ENCODE results near the gene VPS35L.
A peak's percentile ranks its signal among the peaks of the same experiment; 100 is the strongest.
"Not testable (repeated sequence)": the region's sequence is repeated elsewhere in the genome, so short reads cannot be mapped to it uniquely, and the experiment has no call there.

The VPS35L gene

DNA sequence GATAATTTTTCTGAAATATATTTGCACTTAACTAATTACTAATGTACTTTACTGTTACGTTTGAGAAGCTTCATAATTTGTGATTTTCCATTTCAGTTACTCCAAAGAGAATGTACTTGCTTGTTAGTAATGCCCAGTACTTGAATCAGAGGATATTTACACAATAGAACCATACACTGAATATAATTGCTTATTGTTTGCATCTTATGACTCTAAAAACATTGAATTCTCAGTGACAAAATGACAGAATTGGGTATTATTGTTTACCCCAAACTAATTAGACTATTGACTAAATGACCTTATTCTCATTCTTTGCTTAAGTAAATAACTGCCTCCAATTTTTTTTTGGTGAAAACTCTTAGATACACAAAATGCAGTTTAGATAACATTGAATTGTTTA lies 22.9 kb upstream of the VPS35L start:
- no peak for DNase-seq

DNA sequence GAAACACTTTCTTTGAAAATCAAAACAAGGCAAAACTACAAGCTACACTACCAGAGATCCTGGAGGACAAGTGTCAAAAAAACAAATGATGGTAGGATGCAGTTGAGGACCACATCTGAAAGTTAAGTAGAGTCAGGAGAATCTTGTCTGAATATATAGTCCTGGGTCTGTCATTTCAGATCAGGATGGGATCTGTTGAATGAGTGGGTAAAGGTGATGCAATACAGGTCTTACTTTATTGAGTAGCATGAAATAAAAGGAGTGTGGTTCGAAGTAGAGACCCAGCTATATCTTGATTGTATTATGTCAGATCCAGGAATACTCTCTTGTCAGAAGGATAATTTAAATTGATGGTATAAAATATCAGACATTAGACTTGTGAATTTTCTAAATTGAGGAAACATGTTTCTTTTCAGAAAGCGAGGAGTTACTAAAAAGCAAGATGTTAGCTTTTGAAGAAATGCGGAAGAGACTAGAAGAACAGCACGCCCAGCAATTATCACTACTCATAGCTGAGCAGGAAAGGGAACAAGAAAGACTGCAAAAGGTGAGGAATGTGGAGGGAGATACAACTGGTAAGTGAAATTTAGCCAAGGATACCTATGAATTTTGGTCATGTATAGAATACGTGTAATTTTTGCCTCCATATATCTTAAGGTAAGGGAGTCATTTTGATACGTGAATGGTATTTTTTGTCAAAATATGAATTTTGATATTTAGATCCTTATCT lies 15.1 kb upstream of the VPS35L start:
- no peak for DNase-seq

DNA sequence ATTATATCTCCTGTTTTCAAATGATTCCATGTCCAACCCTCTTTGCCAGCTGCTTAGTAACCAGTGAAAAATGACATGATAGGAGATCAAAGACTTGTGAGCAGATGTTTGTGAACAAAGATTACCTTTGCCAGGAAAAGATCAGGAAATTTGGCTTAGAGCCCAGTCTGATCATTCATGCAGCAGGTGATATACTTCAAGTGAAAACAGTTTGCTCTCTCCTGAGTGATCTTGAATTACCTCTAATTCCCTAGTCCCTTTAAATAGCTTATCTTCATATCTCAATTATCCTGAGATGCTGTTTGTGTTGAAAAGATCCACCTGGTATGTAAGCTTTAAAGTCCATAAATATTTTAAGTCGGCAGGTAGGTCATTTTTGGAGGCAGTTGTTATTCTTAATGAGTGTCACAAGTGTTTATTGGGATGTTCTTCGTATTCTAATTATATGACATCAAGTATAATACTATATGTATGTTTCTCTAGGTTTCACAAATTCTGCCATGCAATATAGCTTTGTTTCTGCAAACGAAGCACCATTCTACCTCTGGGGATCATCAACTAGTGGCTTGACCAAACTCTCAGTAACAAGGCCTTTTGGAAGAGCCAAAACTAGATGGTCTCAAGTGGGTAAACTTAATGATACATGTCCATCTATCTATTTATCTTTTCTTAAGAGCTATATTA lies 13.2 kb upstream of the VPS35L start:
- peak; percentile 94 for DNase-seq

DNA sequence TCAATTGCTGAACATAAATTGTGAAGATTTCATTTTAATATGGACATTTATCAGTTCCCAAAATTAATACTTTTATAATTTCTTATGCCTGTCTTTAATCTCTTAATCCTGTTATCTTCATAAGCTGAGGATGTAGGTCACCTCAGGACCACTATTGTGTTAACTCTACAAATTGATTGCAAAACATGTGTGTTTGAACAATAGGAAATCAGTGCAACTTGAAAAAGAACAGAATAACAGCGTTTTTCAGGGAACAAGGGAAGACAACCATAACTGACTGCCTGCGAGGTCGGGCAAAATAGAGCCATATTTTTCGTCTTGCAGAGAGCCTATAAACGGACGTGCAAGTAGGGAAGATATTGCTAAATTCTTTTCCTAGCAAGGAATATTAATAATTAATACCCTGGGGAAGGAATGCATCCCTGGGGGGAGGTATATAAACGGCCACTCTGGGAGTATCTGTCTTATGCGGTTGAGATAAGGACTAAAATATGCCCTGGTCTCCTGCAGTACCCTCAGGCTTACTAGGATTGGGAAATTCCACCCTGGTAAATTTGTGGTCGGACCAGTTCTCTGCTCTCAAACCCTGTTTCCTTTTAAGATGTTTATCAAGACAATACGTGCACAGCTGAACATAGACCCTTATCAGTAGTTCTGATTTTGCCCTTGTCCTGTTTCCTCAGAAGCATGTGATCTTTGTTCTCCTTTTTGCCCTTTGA lies 12.1 kb upstream of the VPS35L start:
- DNase-seq, result not testable (repeated sequence)

DNA sequence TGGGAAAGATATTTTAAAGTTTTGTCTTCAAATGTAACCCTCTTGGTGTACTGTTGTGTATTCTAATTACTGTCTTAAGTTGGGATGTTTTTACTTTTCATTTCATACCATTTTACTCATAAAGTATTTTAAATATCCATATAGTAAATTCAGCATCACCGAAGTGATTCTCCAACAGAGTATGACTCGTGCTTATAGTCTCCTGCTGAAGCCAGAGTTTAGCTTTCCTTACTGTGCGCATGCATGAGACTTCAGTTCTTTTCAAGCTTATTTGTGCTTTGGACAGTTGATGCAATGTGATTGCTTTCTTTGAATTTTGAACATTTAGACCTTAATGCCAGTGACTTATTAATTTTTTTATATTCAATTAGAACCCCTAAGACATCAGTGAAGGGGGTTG lies 7.4 kb upstream of the VPS35L start:
- no peak for DNase-seq

DNA sequence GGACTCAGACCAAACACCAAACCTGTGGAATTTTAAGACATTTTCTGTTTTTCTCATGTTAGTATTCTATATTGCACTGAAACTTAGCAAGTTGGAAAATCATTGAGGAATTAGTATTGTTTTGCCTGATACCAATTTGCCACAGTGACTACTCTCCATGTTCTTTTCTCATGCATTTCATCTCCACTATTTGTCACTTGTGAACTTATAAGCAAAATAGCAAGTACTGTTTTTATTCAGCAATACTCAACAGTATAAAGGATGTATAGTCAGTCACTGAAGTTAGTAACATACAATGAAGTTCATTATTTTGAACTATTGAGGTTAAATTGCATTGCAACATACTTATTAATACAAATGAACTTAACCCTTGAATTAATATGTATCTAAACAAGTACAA lies 5.8 kb upstream of the VPS35L start:
- no peak for DNase-seq

DNA sequence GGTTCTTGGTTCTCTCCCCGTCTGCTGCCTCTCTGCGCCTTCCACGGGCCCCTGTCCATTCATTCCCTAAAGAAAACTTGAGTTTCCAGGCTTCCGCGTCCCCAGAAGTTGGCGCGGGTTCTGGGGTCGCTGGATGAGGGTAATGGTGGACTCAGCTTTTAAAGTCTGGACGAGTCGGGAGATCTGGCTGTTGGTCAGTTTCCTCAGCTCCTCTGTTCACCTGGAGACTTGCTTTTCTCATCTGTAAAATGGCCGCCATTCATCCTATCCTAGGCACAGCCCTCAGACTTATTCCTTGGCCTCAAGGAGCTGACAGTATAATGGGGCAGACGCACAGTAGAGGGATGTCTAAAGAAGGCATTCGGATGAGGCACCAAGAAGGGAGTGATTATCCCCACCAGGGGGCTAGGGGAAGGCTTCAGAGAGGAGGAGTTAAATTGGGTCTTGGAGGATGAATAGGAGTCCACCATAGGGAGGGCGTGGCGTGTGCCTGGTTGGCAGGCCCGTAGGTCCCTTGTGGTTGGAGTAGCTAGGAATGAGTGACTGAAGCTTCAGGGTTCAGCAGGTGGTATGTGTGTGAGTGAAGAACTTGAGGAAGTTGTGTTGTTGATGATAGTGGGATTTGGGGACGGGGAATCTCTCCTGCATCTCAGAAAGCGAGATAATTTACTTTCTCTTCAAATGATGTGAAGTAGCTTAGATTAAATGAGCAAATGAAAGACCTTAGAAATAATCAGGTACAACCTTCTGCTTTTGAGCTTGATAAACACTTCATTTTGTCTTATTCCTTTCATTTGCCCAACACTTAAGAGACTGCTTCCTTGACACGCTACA lies 652 bp downstream of the VPS35L start:
- DNase-seq, result no peak

DNA sequence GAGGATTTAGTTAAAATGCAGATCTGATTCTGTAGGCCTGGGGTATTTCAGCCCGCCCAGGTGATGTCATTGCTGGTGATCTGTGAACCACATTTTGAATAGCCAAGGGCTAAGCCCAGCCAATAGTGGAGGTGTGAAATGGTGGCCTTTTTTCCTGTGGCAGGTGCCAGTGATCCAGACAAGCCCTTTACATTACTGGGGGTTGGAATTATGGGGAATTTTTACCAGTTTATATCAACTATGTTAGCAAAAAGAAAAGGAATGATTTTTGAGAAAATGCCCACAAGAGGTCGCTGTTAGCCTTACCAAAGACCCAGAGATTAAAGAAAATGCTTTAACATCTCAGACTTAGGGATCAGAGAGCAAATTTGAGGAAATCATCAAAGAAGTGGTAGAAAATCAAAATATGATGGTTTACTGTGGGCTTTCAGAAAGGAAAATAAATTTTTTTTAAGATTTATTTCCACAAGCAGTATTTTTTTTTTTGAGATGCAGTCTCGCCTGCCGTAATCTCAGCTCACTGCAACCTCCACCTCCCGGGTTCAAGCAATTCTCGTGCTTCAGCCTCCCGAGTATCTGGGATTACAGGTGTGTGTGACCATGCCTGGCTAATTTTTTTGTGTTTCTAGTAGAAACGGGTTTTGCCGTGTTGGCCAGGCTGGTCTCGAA lies 3.9 kb downstream of the VPS35L start:
- DNase-seq, result no peak

DNA sequence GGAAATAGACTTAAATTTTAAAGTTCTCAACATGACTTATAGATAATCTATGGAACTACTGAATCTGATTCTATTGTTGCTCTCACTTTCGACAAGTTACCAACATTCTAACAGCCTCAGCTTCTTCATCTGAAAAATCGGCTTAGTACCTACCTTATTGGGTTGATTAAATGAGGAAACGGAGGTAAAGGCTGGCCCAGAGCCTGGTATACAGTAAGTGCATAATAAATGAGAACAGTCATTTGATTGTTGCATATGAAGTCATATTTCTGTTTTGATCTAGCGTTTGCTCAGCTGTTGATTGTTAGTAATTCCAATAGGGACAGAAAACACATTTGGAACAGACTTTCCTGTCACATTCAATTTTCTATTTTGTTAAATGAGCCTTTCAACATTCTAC lies 4.6 kb downstream of the VPS35L start:
- DNase-seq, result no peak

DNA sequence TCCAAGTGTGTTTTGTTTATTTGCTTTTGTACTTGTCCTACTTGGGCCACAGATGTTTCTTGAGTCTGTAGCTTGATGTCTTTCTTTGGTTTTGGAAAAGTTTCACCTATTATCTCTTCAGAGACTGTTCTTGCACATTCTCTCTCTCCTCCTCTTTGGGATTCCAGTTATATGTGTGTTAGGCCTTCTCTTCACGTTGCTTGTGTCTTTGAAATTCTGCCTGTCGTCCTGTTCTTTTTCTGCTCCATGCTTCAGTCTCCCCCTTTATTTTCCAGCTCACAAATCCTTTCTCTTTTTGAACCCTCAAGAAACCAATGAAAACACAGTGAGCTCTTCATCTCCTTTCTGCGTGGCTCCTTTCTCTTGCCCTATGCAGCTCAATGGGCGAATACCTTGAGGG lies 7.9 kb downstream of the VPS35L start:
- no peak for DNase-seq

DNA sequence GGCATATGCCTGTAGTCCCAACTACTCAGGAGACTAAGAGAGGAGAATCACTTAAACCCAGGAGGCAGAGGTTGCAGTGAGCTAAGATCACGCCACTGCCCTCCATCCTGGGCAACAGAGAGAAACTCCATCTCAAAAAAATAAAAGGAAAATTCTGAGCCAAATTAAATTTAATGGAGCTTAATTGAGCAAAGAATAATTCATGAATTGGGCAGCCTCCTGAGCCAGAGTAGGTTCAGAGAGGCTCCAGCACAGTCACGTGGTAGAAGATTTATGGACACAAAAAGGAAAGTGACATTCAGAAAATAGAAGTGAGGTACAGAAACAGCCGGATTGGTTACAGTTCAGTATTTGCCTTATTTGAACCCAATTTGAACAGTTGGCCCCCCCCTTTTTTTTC lies 10.9 kb downstream of the VPS35L start:
- no peak for DNase-seq

DNA sequence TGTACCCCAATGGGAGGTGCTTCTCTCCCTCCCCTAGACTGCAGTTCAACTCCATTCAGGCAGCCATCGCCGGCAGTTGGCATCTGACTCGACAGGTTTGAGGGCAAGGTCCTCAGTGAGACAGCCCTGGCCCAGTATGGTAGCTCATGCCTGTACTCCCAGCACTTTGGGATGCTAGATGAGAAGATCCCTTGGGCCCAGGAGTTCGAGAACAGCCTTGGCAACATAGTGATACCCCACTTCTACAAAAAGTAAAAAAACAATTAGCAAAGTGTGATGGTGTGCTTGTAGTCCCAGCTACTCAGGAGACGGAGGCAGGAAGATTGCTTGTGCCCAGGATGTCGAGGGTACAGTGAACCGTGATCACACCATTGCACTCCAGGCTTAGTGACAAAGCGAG lies 12.1 kb downstream of the VPS35L start:
- no peak for DNase-seq

DNA sequence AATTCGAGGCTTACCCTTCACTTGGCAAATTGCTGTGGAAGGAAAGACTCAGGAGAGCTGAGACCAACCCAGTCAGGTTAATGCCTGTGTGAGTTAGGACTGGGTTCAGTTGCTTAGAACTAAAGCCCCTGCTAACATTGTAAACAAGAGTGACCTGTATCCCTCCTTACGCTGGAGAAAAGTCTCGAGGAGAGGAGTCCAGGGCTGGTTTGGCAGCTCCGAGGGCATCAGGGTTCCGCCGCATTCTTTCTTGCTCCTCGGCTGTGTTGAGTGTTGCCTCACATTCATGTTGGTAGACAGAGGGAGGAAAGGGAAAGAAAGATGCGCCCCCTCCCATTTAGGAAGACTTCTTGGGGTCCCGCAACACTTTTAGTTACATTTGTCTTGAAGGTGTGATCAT lies 18.5 kb downstream of the VPS35L start:
- no peak for DNase-seq

DNA sequence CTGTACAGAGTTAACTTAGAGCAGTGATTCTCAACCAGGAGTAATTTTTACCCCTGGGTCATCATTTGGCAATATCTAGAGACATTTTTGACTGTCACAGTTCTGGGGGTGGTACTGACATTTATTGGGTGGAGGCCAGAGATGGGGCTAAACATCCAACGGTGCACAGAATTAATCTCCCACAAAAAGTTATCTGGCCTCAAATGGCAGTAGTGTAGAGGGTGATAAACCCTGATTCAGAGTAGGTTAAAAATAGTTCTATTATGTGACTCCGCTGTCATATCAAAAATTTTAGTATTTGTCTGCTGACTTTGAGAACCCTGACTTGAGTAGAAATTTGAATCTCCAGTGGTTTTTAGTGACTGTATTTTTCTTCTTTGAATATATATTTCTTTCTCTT lies 19.1 kb downstream of the VPS35L start:
- DNase-seq, result no peak

DNA sequence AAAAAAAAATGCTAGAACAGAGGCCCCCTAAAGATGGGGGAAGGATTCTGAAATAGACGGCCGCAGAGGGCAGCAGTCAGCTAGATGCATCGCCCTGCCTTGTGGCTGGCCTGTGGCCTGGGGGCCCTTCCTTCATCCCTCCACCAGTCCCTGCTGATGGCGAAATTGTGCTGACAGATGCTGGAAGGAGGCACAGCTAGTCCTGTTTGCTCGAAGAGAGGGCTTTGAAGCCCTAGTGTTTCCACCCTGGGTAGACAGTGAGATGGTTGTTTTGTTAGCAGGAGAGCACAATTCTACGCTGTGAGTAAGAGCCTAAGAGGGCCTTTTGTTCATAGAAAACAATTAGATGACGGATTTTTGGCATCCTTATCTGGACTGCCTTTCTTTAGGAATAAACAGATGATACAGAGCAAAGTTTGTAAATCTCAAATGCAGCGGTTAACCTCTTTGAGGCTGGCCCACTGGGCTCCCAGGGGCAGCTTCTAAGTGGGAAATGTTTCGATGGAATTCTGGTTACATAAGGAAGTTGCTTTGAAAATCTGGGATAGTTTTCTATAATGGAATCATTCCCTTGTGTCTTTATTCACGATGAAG lies 23.0 kb downstream of the VPS35L start:
- DNase-seq, result no peak

DNA sequence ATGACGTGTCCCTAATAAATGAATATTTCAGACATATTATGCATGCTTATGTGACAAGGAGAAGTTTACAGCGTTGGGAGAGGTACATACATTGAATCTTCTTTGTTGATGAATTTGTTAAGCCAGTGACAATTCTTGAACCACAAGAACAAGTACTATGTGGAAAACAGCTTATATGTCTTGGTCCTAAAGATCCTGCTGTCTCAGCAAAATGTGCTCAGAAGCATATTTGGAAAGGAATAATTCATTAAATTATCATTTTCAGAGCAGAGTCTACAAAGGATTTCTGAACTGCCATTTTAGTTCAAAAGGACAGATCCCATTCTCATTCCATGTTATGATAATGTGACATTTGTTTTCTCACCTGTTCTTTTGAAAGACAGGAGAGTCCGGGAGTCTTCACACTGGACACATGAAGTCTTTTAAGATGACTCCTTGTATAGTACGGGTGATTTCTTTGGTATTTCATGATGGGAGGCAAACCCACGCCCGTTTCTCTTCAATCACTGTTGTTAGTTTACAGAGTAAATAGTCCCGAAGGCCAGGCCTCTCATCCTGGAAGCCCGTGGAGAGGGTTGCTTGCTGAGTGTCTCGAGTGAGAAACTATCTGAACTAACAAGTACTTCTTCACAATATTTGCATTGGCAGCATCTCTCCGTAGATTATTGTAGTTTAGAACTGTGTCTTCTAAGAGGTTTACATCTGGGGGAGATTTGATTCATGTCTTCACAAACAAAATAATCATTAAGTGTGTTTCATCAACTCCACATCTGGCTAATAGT lies 26.7 kb downstream of the VPS35L start:
- no peak for DNase-seq

DNA sequence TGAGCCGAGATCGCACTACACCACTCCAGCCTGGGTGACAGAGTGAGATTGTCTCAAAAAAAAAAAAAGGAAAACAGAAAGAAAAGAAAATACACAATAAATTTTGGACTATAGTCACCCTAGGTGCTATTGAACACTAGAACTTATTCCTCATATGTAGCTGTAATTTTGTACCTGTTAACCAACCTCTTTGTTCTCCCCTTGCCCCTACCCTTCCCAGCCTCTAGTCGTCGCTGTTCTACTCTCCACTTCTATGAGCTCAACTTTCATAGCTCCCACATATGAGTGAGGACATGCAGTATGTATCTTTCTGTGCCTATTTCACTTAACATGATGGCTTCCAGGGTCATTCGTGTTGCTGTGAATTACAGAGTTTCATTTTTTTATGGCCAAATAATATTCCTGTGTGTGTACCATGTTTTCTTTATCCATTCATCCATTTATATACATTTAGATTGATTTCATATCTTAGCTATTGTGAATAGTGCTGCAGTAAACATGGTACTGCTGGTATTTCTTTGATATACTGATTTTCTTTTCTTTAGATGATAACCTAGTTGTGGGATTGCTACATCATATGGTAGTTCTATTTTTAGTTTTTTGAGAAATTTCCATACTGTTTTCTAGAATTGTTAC lies 28.3 kb downstream of the VPS35L start:
- DNase-seq, result no peak

DNA sequence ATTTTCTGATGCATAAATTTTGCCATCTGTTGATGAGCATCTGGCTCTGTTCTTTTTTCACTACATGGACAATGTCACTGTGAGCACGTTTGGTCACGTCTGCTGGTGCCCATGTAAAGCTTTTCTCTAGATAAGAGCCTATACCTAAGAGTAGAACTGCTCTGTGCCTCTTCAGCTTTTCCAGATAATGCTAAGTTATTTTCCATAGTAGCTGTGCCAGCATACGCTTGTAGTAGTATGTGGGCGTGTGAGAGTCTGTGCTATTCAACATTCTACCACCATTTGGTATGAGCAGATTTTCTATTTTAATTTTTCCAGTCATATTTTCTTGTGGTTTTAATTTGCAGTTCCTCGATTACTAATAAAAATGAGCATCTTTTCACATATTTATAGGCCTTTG lies 33.2 kb downstream of the VPS35L start:
- no peak for DNase-seq

DNA sequence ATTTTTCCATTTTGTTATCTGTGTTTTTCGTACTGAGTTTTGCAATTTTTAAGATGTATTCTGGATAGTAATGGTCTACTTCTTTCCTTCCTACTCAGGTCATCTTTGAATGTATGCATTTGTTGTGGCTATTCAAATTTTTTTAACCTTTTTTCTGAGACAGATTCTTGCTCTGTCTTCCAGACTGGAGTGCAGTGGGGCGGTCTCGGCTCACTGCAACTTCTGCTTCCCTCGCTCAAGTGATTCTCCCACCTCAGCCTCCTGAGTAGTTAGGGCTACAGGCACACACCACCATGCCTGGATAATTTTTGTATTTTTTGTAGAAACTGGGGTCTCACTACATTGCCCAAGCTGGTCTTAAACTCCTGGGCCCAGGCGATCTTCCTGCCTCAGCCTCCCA lies 33.6 kb downstream of the VPS35L start:
- no peak for DNase-seq

DNA sequence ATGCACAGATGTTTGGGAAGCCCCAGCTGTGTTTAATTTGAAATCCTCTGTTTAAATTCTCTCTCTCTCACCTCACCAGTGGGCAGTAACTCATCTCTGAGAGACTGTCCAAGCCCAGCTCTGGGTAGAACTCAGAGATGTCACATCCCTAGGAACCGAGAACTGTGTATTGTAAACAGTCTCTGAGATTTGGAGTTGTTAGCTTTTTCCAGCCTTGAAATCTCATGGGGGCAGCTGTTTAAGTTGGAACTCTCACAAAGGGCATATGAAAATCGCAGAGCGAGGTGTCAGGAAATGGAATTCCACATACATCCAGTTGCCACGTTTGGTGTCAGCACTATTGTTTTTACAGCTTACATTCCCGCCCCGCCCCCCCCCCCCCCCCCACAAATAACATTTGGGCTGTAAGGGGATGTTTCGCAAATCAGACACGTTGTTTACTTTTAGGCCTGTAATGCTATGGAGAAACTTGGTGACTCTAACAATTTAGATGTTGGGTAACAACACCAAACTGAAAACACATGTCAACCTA lies 34.3 kb downstream of the VPS35L start:
- DNase-seq, result no peak

All from NCI-H510A (cell line).